Peyer's patch (tissue), 4 donors: ENCODE results near the gene RPS15.
A peak's percentile ranks its signal among the peaks of the same experiment; 100 is the strongest.

ENCODE experiments used
- CTCF ChIP-seq, 6 experiments: fragments of 450-650 bp in 4 of 6; fragments of 200-600 bp in 2 of 6; sonication (generic) in 1 of 6; IDR thresholded peaks; one replicate each; pipeline ENCODE4 v1.5.1; 2017 to 2019; ENCODE audit warnings: antibody characterized with exemption in 6 of 6, mild to moderate bottlenecking in 3 of 6, moderate library complexity in 1 of 6
- POLR2A ChIP-seq, 2 donors: fragments of 450-650 bp; IDR thresholded peaks; one replicate each; pipeline ENCODE4 v1.5.1; 2017; ENCODE audit warnings: antibody characterized with exemption in 2 of 2, mild to moderate bottlenecking in 2 of 2, moderate library complexity in 2 of 2

- TF ChIP-seq CTCF (IDR thresholded peaks at IDR 0.05), result peak in 2 of 6 experiments; percentile 8 to 22
- no peak for TF ChIP-seq POLR2A (IDR thresholded peaks at IDR 0.05)
Observed at GRCh38 chr19:1396768-1397679, 41.2 kb upstream of the RPS15 start.
